Measurements from ENCODE around the gene MCRIP1. TPM values are rescaled to one million over a fixed set of nuclear protein-coding genes. Genes with fewer than 3 reads are reported as not detected.

Gene MCRIP1
- polyA plus RNA-seq, 1 of the 3 experiments (the other 2 are of a cell fraction) = 156 TPM

GRCh38 chr17:81858170-81858966 lies 25.3 kb upstream of the MCRIP1 start:
- Histone ChIP-seq H3K9ac (peak overlapping the region; percentile 89; the same call in 1 of the 2 replicates), H3K4me3 (ENCODE audit: low read depth in 2 of 2, low read length in 1 of 2) (peak overlapping the region; percentile 75 to 83), H3K4me2 (peak overlapping the region; percentile 99), H3K9me3 (no peaks in the 10 kb centered on the region), H3K4me1 (ENCODE audit: control insufficient read depth in 1 of 2, insufficient read depth in 2 of 2, low read depth in 1 of 2, low read length in 1 of 2) (peaks cover 27 to 28% of the 10 kb centered on the region in 2 experiments), H3K27ac (ENCODE audit: low read depth in 2 of 2, low read length in 1 of 2) (no peak overlapping the region), H3F3A (replicated peaks; ENCODE audit: insufficient read depth) (peaks cover 10% of the 10 kb centered on the region), H2AFZ (ENCODE audit: low read depth) (no peak overlapping the region; the same call in 1 of the 2 replicates), H3K9me2 (no peaks in the 10 kb centered on the region), H3K79me2 (ENCODE audit: insufficient read depth) (peaks cover 94% of the 10 kb centered on the region), H3K27me3 (ENCODE audit: insufficient read depth) (no peaks in the 10 kb centered on the region), H3K36me3 (replicated peaks in 1 of 2; ENCODE audit: control insufficient read depth in 1 of 2, insufficient read depth in 2 of 2, low read length in 1 of 2) (peaks cover 39 to 63% of the 10 kb centered on the region in 2 experiments), H4K20me1 (ENCODE audit: insufficient read depth) (peaks cover 53% of the 10 kb centered on the region)
- ChIA-PET CTCF (interaction anchor here (0.9 to 2.0 kb wide), 6 partner anchors 10 to 125 kb away, joined by 3 to 9 read pairs (median 4); partner anchors contain the start of gene MCRIP1), POLR2A (interaction anchor here (1.6 kb wide), 1 partner anchor 25 kb away, joined by 3 read pairs; the partner anchor contains the start of gene MCRIP1)
- TF ChIP-seq FOXJ3 (CRISPR knock-in tag; IDR thresholded peaks at IDR 0.05) (no peak), TEAD4 (IDR thresholded peaks at IDR 0.05; ENCODE audit: borderline replicate concordance, insufficient read depth) (no peak), CTCF (IDR thresholded peaks at IDR 0.05) (no peak), RAD21 (IDR thresholded peaks at IDR 0.05; ENCODE audit: low read length) (no peak), FOSL2 (IDR thresholded peaks at IDR 0.05; ENCODE audit: borderline replicate concordance, low read depth) (no peak), MXI1 (IDR thresholded peaks at IDR 0.05; ENCODE audit: low read depth, low read length) (no peak), REST (IDR thresholded peaks at IDR 0.05; ENCODE audit: low read depth, low read length) (no peak), PBX3 (IDR thresholded peaks at IDR 0.05) (no peak)
- 89% methylated on average over 27 of the region's 30 CpGs for WGBS (ENCODE audit: low lambda C conversion rate)
- no peak for DNase-seq
